ENCODE results near the gene PIGW.
A peak's percentile ranks its signal among the peaks of the same experiment; 100 is the strongest.
"Not testable (repeated sequence)": the region's sequence is repeated elsewhere in the genome, so short reads cannot be mapped to it uniquely, and the experiment has no call there.

PIGW gene

GRCh38 chr17:36534840-36535668, at the start of gene PIGW, which contains the start of gene MYO19:
Gene PIGW (plus strand): TSS chr17:36534987. CDS start chr17:36537102, 2,115 bp downstream.
Gene MYO19 (minus strand): TSS chr17:36534868. CDS start chr17:36532538, 2,330 bp downstream.
- DNase-seq = peak; percentile 92

GRCh38 chr17:36485027-36485426, 49.8 kb upstream of the PIGW start:
- no peak for DNase-seq

- DNase-seq = no peak
Measured at GRCh38 chr17:36485805-36486203, 49.0 kb upstream of the PIGW start.

- DNase-seq = peak; percentile 91
Measured at GRCh38 chr17:36486204-36487194, 48.3 kb upstream of the PIGW start, which contains the start of gene ZNHIT3. Gene ZNHIT3 (plus strand): TSS chr17:36486681. CDS start chr17:36486700, 19 bp downstream.

- DNase-seq = no peak
Measured at GRCh38 chr17:36493956-36494355, 40.8 kb upstream of the PIGW start.

GRCh38 chr17:36494674-36495073, 40.1 kb upstream of the PIGW start:
- no peak for DNase-seq

- no peak for DNase-seq
Measured at GRCh38 chr17:36495076-36495578, 39.7 kb upstream of the PIGW start.

- no peak for DNase-seq
Measured at GRCh38 chr17:36496018-36496789, 38.6 kb upstream of the PIGW start.

- no peak for DNase-seq
Measured at GRCh38 chr17:36498155-36498554, 36.6 kb upstream of the PIGW start.

- no peak for DNase-seq
Measured at GRCh38 chr17:36498560-36499300, 36.1 kb upstream of the PIGW start.

GRCh38 chr17:36500745-36501225, 34.0 kb upstream of the PIGW start:
- DNase-seq = no peak

- no peak for DNase-seq
Measured at GRCh38 chr17:36501351-36501750, 33.4 kb upstream of the PIGW start.

GRCh38 chr17:36501963-36502362, 32.8 kb upstream of the PIGW start:
- no peak for DNase-seq

- DNase-seq = no peak
Measured at GRCh38 chr17:36503456-36504155, 31.2 kb upstream of the PIGW start.

GRCh38 chr17:36504156-36504545, 30.6 kb upstream of the PIGW start:
- DNase-seq = no peak

- no peak for DNase-seq
Measured at GRCh38 chr17:36505171-36505570, 29.6 kb upstream of the PIGW start.

- DNase-seq = no peak
Measured at GRCh38 chr17:36506249-36506826, 28.4 kb upstream of the PIGW start.

GRCh38 chr17:36506831-36507230, 28.0 kb upstream of the PIGW start:
- no peak for DNase-seq

- DNase-seq = no peak
Measured at GRCh38 chr17:36507266-36507665, 27.5 kb upstream of the PIGW start.

GRCh38 chr17:36508439-36508838, 26.3 kb upstream of the PIGW start:
- DNase-seq = not testable (repeated sequence)
